ENCODE data around the gene ABCA7.

The ABCA7 gene

GRCh38 chr19:1093811-1094553 is 54.1 kb downstream of the ABCA7 start:
- Histone ChIP-seq H3K36me3 (ENCODE audit: low read length) (no peaks in the 10 kb centered on the region), H3K9me2 (replicated peaks; ENCODE audit: insufficient read depth, low read length) (no peaks in the 10 kb centered on the region), H3K4me2 (ENCODE audit: low read depth, low read length, poor library complexity, severe bottlenecking) (peak overlapping the region; percentile 79), H2AFZ (ENCODE audit: low read depth, low read length, severe bottlenecking) (no peak overlapping the region), H3K9ac (ENCODE audit: low read length) (peak overlapping the region; percentile 82), H3K4me3 (ENCODE audit: insufficient read depth, low read length, poor library complexity, severe bottlenecking) (peak overlapping the region; percentile 77), H3K9me3 (ENCODE audit: insufficient read depth, low read length) (no peaks in the 10 kb centered on the region), H3K27me3 (ENCODE audit: low read length) (no peaks in the 10 kb centered on the region), H4K20me1 (ENCODE audit: low read depth, low read length) (no peaks in the 10 kb centered on the region), H3K27ac (ENCODE audit: low read depth, low read length) (peak overlapping the region; percentile 11; the same call in 1 of the 2 replicates), H3F3A (ENCODE audit: insufficient read depth) (no peaks in the 10 kb centered on the region), H3K79me2 (ENCODE audit: insufficient read depth, low read length) (peaks cover 23% of the 10 kb centered on the region)
- no peak for TF ChIP-seq EZH2phosphoT487 (conservative IDR thresholded peaks at IDR 0.05; ENCODE audit: low read length)
- TF ChIP-seq, protein P1, sequence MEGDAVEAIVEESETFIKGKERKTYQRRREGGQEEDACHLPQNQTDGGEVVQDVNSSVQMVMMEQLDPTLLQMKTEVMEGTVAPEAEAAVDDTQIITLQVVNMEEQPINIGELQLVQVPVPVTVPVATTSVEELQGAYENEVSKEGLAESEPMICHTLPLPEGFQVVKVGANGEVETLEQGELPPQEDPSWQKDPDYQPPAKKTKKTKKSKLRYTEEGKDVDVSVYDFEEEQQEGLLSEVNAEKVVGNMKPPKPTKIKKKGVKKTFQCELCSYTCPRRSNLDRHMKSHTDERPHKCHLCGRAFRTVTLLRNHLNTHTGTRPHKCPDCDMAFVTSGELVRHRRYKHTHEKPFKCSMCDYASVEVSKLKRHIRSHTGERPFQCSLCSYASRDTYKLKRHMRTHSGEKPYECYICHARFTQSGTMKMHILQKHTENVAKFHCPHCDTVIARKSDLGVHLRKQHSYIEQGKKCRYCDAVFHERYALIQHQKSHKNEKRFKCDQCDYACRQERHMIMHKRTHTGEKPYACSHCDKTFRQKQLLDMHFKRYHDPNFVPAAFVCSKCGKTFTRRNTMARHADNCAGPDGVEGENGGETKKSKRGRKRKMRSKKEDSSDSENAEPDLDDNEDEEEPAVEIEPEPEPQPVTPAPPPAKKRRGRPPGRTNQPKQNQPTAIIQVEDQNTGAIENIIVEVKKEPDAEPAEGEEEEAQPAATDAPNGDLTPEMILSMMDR (IDR thresholded peaks at IDR 0.05; ENCODE audit: insufficient read depth, low read length, poor library complexity, severe bottlenecking), result no peak

GRCh38 chr19:1094655-1094977 is 54.7 kb downstream of the ABCA7 start:
- no peaks in the 10 kb centered on the region for H3K27me3 ChIP-seq (ENCODE audit: low read length)
- TF ChIP-seq EZH2phosphoT487 (conservative IDR thresholded peaks at IDR 0.05; ENCODE audit: low read length), result no peak
- TF ChIP-seq, protein P1 (IDR thresholded peaks at IDR 0.05; ENCODE audit: insufficient read depth, low read length, poor library complexity, severe bottlenecking), result no peak
- no peak overlapping the region for H3K27ac ChIP-seq (ENCODE audit: low read depth, low read length)
- H3K9ac ChIP-seq (ENCODE audit: low read length), result peak overlapping the region; percentile 82
- peaks cover 23% of the 10 kb centered on the region for H3K79me2 ChIP-seq (ENCODE audit: insufficient read depth, low read length)
- no peaks in the 10 kb centered on the region for H3K9me3 ChIP-seq (ENCODE audit: insufficient read depth, low read length)
- H3F3A ChIP-seq (ENCODE audit: insufficient read depth), result no peaks in the 10 kb centered on the region
- H2AFZ ChIP-seq (ENCODE audit: low read depth, low read length, severe bottlenecking), result no peak overlapping the region
- H3K4me3 ChIP-seq (ENCODE audit: insufficient read depth, low read length, poor library complexity, severe bottlenecking), result peak overlapping the region; percentile 77
- no peaks in the 10 kb centered on the region for H3K9me2 ChIP-seq (replicated peaks; ENCODE audit: insufficient read depth, low read length)
- H3K36me3 ChIP-seq (ENCODE audit: low read length), result no peaks in the 10 kb centered on the region
- H3K4me2 ChIP-seq (ENCODE audit: low read depth, low read length, poor library complexity, severe bottlenecking), result peak overlapping the region; percentile 79
- no peaks in the 10 kb centered on the region for H4K20me1 ChIP-seq (ENCODE audit: low read depth, low read length)

- Histone ChIP-seq H4K20me1 (ENCODE audit: low read depth, low read length) (no peaks in the 10 kb centered on the region), H3K36me3 (ENCODE audit: low read length) (no peaks in the 10 kb centered on the region), H2AFZ (ENCODE audit: low read depth, low read length, severe bottlenecking) (peak within 1 kb of the TSS; percentile 63), H3K4me2 (ENCODE audit: low read depth, low read length, poor library complexity, severe bottlenecking) (peak within 1 kb of the TSS; percentile 79), H3K79me2 (ENCODE audit: insufficient read depth, low read length) (peaks cover 23% of the 10 kb centered on the region), H3K27ac (ENCODE audit: low read depth, low read length) (no peak within 1 kb of the TSS), H3K9me3 (ENCODE audit: insufficient read depth, low read length) (no peaks in the 10 kb centered on the region), H3K27me3 (ENCODE audit: low read length) (no peaks in the 10 kb centered on the region), H3K9me2 (replicated peaks; ENCODE audit: insufficient read depth, low read length) (no peaks in the 10 kb centered on the region), H3K9ac (ENCODE audit: low read length) (peak within 1 kb of the TSS; percentile 82), H3K4me3 (ENCODE audit: insufficient read depth, low read length, poor library complexity, severe bottlenecking) (peak within 1 kb of the TSS; percentile 77), H3F3A (ENCODE audit: insufficient read depth) (no peaks in the 10 kb centered on the region)
- TF ChIP-seq EZH2phosphoT487 (conservative IDR thresholded peaks at IDR 0.05; ENCODE audit: low read length), result no peak
- TF ChIP-seq, protein P1 (IDR thresholded peaks at IDR 0.05; ENCODE audit: insufficient read depth, low read length, poor library complexity, severe bottlenecking), result no peak
These were observed 55.2 kb downstream of the ABCA7 start, which contains the start of gene POLR2E for GRCh38 chr19:1094978-1095701. TSS of gene POLR2E (minus strand) at chr19:1095375. CDS start at chr19:1095315, 60 bp downstream.

Data from SU-DHL-6 (cell line).